Cardiac muscle cell (in vitro differentiated cells and primary cell): ENCODE results near the gene RNF217. TPM values are rescaled to one million over a fixed set of nuclear protein-coding genes. Genes with fewer than 3 reads are reported as not detected.

Source experiments
- DNase-seq, 2 donors: peaks; one replicate each; pipeline versions ENCODE4 v3.0.0 to v3.0.0-alpha.2; 2010 to 2017; ENCODE audit warnings: low read depth in 1 of 2, low spot score in 1 of 2
- H3K27ac ChIP-seq: fragments of 200-600 bp; sonication (generic); 2 replicates; pipeline ENCODE4 v1.5.1; 2016
- H3K27me3 ChIP-seq: fragments of 200-600 bp; sonication (generic); 2 replicates; pipeline ENCODE4 v1.6.0; 2016; ENCODE audit warnings: control low read depth
- H3K36me3 ChIP-seq: fragments of 200-600 bp; sonication (generic); 2 replicates; pipeline ENCODE4 v1.5.1; 2016; ENCODE audit warnings: control low read depth
- H3K4me1 ChIP-seq: fragments of 200-600 bp; sonication (generic); 2 replicates; pipeline ENCODE4 v1.8.1; 2017; ENCODE audit warnings: low read depth, mild to moderate bottlenecking, mixed run types
- H3K4me3 ChIP-seq: fragments of 200-600 bp; sonication (generic); 2 replicates; pipeline ENCODE4 v1.5.1; 2016; ENCODE audit warnings: mild to moderate bottlenecking
- H3K9me3 ChIP-seq: fragments of 200-600 bp; sonication (generic); 2 replicates; pipeline ENCODE4 v1.5.1; 2017; ENCODE audit warnings: low read depth, mild to moderate bottlenecking, control low read depth
- polyA plus RNA-seq: library from polyadenylated mRNA; unstranded; fragments of >200 nt; fragmentation: Nextera tagmentation; extraction: Ambion mirVana; gene quantifications from 2 replicates; pipeline ENCODE4 v1.2.1, GENCODE V29; 2016
- total RNA-seq: library from RNA; depleted of rRNA; stranded (reverse); fragments of >200 nt; gene quantifications from 2 replicates; pipeline ENCODE4 v1.2.3, GENCODE V29; 2016
- TF ChIP-seq, protein P1 (sequence below): IDR thresholded peaks from 2 replicates; pipeline ENCODE4 v1.5.1; 2012; ENCODE audit warnings: low read depth, mild to moderate bottlenecking, low read length

The RNF217 gene
- total and polyA plus RNA-seq, 2 experiments from 2014 or later = 9.4 to 27.1 TPM

DNA sequence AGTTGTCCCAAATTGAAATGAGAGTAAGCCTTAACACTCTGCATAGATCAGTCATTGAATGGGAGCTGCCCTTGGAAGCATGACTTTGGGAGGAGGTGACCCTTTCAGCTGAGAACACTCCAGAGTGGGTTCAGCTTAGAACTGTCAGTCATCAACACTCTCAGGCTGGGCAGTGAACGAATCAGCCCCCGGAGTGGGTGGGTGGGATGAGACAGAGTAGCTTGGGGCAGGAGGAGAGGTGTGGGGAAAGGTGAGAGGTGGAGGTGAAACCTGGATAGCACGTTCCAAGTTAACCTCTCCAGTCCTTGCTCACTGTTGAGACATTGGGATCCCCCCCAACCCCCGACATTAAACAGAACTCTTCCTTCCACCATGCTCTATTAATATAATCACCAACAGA is 136.0 kb downstream of the RNF217 start:
- TF ChIP-seq, protein P1, sequence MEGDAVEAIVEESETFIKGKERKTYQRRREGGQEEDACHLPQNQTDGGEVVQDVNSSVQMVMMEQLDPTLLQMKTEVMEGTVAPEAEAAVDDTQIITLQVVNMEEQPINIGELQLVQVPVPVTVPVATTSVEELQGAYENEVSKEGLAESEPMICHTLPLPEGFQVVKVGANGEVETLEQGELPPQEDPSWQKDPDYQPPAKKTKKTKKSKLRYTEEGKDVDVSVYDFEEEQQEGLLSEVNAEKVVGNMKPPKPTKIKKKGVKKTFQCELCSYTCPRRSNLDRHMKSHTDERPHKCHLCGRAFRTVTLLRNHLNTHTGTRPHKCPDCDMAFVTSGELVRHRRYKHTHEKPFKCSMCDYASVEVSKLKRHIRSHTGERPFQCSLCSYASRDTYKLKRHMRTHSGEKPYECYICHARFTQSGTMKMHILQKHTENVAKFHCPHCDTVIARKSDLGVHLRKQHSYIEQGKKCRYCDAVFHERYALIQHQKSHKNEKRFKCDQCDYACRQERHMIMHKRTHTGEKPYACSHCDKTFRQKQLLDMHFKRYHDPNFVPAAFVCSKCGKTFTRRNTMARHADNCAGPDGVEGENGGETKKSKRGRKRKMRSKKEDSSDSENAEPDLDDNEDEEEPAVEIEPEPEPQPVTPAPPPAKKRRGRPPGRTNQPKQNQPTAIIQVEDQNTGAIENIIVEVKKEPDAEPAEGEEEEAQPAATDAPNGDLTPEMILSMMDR = no peak
- H3K27ac ChIP-seq = no peak overlapping the region
- H3K4me3 ChIP-seq = no peak overlapping the region
- DNase-seq = peak in 1 of 2 donors; percentile 3
- H3K36me3 ChIP-seq = no peaks in the 10 kb centered on the region
- H3K9me3 ChIP-seq = no peaks in the 10 kb centered on the region
- peaks cover 8% of the 10 kb centered on the region for H3K4me1 ChIP-seq
- H3K27me3 ChIP-seq = no peaks in the 10 kb centered on the region

DNA sequence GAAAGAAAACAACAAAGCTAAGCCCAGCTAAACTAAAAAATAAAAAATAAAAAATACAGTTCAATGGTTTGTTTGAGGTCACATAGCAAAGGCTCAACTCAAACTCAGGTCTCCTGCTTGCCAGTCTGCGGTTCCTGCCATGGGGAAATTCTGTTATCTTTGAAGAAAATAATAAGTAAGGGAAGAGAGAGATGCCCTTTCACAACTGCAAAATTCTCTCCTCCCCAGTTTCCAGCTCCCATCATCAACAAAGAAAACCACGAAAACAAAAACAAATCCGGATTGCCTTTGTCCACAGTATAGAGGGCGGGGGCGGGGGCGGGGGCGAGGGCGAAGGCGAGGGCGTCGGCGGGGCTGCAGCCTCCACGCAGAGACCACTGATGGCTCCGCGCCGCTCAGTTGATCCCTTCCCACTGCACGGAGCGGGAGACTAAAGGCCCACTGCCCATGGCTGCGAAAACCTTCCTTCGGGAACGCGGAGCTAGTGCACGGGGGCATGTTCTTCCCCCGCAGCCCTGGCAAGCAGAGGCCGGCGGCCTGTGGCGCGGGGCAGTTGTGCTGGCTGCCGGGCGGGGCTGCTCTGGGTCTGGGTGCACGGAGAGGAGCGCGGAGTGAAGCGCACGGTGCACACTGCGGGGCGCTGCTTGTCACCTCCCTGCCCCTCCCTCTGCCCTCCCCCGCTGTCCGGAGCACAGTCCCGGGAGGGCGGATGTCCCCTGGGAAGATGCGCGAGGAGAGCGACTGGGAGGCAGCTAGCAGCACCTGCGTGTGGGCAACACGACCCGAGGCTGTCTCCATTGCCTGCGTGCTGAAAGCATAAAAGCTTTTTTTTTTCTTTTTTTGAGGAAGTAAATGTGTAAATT is 137.2 kb downstream of the RNF217 start:
- TF ChIP-seq, protein P1 = no peak
- H3K4me1 ChIP-seq = peaks cover 12% of the 10 kb centered on the region
- H3K27ac ChIP-seq = no peak overlapping the region
- peak; percentile 69 to 73 for DNase-seq
- H3K27me3 ChIP-seq = no peaks in the 10 kb centered on the region
- no peaks in the 10 kb centered on the region for H3K36me3 ChIP-seq
- H3K9me3 ChIP-seq = no peaks in the 10 kb centered on the region
- H3K4me3 ChIP-seq = peak overlapping the region; percentile 40

DNA sequence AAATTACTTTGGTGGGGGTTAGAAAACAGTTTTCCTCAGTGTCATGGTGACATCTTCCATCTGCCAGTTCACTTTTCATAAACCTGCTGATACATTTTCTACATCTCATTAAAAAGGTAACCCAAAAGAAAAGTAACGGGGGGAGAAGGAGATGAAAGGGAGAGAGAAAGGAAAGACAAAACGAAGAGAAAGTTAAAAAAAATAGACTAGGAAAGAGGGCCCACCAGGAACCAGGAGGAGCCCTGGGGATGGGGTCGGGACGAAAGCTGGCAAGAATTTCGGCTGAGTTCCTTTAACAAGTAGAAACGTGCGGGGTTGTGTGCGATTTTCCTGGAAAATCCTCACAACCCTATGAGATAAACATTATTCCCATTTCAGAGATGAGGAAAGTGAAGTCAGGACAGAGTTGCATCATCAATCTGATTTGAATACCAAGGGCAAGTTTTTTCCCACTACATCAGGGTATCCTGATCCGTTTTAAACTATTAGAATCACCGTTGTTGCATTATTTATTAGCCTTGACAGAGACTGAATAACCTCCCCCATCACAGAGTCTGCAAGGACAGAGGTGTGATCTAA is 137.9 kb downstream of the RNF217 start:
- Histone ChIP-seq H3K4me3 (peak overlapping the region; percentile 40), H3K4me1 (peaks cover 16% of the 10 kb centered on the region), H3K36me3 (no peaks in the 10 kb centered on the region), H3K27me3 (no peaks in the 10 kb centered on the region), H3K9me3 (no peaks in the 10 kb centered on the region), H3K27ac (no peak overlapping the region)
- no peak for DNase-seq
- TF ChIP-seq, protein P1 = no peak

DNA sequence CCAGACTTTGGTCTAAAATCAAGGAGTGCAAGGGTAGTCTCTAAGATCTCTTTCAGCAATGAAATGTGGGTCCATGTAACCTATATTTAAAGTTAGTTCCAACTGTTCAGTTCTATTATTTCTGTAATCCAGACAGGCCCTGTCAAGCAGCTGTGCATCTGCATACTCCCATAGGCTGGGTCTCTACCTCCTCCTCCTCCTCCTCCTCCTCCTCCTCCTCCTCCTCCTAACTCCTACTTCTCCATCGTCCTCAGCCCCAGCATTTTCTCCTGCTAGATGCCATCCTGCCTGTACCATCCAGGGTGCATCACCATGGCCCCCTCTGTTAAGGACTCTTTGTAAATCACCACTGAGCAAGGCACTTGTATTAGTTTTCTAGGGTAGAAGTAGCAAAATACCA is 138.9 kb downstream of the RNF217 start:
- H3K27ac ChIP-seq = no peak overlapping the region
- no peak overlapping the region for H3K4me3 ChIP-seq
- TF ChIP-seq, protein P1 = no peak
- DNase-seq = no peak
- no peaks in the 10 kb centered on the region for H3K27me3 ChIP-seq
- H3K4me1 ChIP-seq = peaks cover 16% of the 10 kb centered on the region
- H3K36me3 ChIP-seq = no peaks in the 10 kb centered on the region
- H3K9me3 ChIP-seq = no peaks in the 10 kb centered on the region

DNA sequence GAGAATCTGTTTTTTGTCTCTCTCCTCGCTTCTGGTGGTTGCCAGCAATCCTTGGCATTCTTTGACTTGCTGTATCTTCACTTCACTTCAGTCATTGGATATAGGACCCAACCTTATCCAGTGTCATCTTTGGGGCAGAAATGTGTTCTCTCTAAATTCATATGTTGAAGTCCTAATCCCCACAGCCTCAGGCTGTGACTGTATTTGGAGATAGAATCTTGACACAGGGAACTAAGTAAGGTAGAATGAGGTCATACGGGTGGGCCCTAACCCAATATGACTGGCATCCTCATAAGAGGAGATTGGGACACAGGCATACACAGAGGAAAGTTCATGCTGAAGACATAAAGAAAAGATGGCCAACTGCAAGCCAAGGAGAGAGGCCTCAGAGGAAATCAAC is 139.4 kb downstream of the RNF217 start:
- H3K4me1 ChIP-seq = peaks cover 16% of the 10 kb centered on the region
- H3K36me3 ChIP-seq = no peaks in the 10 kb centered on the region
- no peaks in the 10 kb centered on the region for H3K27me3 ChIP-seq
- TF ChIP-seq, protein P1 = no peak
- H3K27ac ChIP-seq = no peak overlapping the region
- no peak overlapping the region for H3K4me3 ChIP-seq
- DNase-seq = no peak
- H3K9me3 ChIP-seq = no peaks in the 10 kb centered on the region
